GM12891 (cell line): ENCODE results near the gene HEYL.

Experiments
- PAX5 ChIP-seq: IDR thresholded peaks from 2 replicates; pipeline ENCODE4 v1.6.1; 2011; ENCODE audit warnings: low read length, moderate library complexity, mild to moderate bottlenecking; ENCODE audit not compliant: insufficient read depth, severe bottlenecking
- POLR2A ChIP-seq: IDR thresholded peaks from 2 replicates; pipeline ENCODE4 v1.6.1; 2011; ENCODE audit warnings: low read depth, low read length, control low read depth
- POLR2AphosphoS5 ChIP-seq: IDR thresholded peaks from 2 replicates; pipeline ENCODE4 v1.6.1; 2011; ENCODE audit warnings: low read depth, low read length, control low read depth
- TAF1 ChIP-seq: IDR thresholded peaks from 2 replicates; pipeline ENCODE4 v1.6.1; 2011; ENCODE audit warnings: low read depth, low read length, control low read depth

- TF ChIP-seq POLR2AphosphoS5 (no peak), POLR2A (no peak), TAF1 (no peak), PAX5 (no peak)
Measured at GRCh38 chr1:39613250-39613649, 26.2 kb downstream of the HEYL start.
